OCI-LY7 (cell line): ENCODE data around the gene GMNN. TPM values are rescaled to one million over a fixed set of nuclear protein-coding genes. Genes with fewer than 3 reads are reported as not detected.
A peak's percentile ranks its signal among the peaks of the same experiment; 100 is the strongest.

Source experiments
- BruUV-seq: library from RNA; stranded (reverse); fragments of 400-500 nt; replicated peaks from 2 replicates; lab custom pipeline; 2021; lab: Mats Ljungman, UMichigan
- CTCF ChIA-PET: fragments of 300-600 bp; sonication (Branson Sonifier 250); formaldehyde crosslinking; loops from one replicate; lab custom pipeline; 2022; ENCODE audit warnings: antibody characterized with exemption; ENCODE audit not compliant: unreplicated experiment; lab: Charles Lee
- POLR2A ChIA-PET: fragments of 300-600 bp; sonication (Branson Sonifier 250); formaldehyde crosslinking; loops from one replicate; lab custom pipeline; 2022; ENCODE audit warnings: antibody characterized with exemption; lab: Charles Lee
- DNase-seq: peaks from one replicate; pipeline ENCODE4 v3.0.0-alpha.2; 2015; ENCODE audit warnings: low spot score
- H2AFZ ChIP-seq: fragments of 200-600 bp; sonication (generic), shearing (Covaris generic); 2 replicates; pipeline ENCODE4 v1.6.1; 2014; ENCODE audit warnings: mild to moderate bottlenecking, antibody characterized with exemption, low read length, moderate library complexity
- H3K27ac ChIP-seq: fragments of 200-600 bp; sonication (generic); 2 replicates; pipeline ENCODE4 v1.5.1; 2014; ENCODE audit warnings: mixed run types, low read depth, mild to moderate bottlenecking, moderate library complexity, low read length, inconsistent platforms; ENCODE audit not compliant: poor library complexity, severe bottlenecking
- H3K36me3 ChIP-seq: fragments of 200-600 bp; sonication (generic); 2 replicates; pipeline ENCODE4 v1.6.1; 2014; ENCODE audit warnings: mild to moderate bottlenecking, antibody characterized with exemption, low read length, moderate library complexity, mixed read lengths; ENCODE audit not compliant: insufficient read depth
- H3K4me1 ChIP-seq: fragments of 200-600 bp; sonication (generic); 2 replicates; pipeline ENCODE4 v1.5.1; 2014; ENCODE audit warnings: mild to moderate bottlenecking, low read length; ENCODE audit not compliant: insufficient read depth, poor library complexity, severe bottlenecking
- H3K4me2 ChIP-seq: fragments of 200-600 bp; sonication (generic); 2 replicates; pipeline ENCODE4 v1.6.1; 2014; ENCODE audit warnings: mild to moderate bottlenecking, low read length
- H3K4me3 ChIP-seq: fragments of 200-600 bp; sonication (generic); 2 replicates; pipeline ENCODE4 v1.5.1; 2014; ENCODE audit warnings: mild to moderate bottlenecking, low read depth, low read length; ENCODE audit not compliant: poor library complexity, severe bottlenecking
- H3K79me2 ChIP-seq: fragments of 200-600 bp; sonication (generic); 2 replicates; pipeline ENCODE4 v1.6.1; 2016; ENCODE audit warnings: low read depth, mild to moderate bottlenecking, low read length, moderate library complexity, mixed read lengths; ENCODE audit not compliant: insufficient read depth
- H3K9me2 ChIP-seq: fragments of 200-600 bp; sonication (generic); 2 replicates; pipeline ENCODE4 v1.6.1; 2016; ENCODE audit warnings: mild to moderate bottlenecking, low read length, mixed read lengths; ENCODE audit not compliant: insufficient read depth
- H3K9me3 ChIP-seq: fragments of 200-600 bp; sonication (generic); 2 replicates; pipeline ENCODE4 v1.6.1; 2014; ENCODE audit warnings: mild to moderate bottlenecking, mixed run types, low read length, mixed read lengths
- H4K20me1 ChIP-seq: fragments of 200-600 bp; sonication (generic); 2 replicates; pipeline ENCODE4 v1.6.1; 2014; ENCODE audit warnings: mild to moderate bottlenecking, antibody characterized with exemption, low read length, moderate library complexity, mixed read lengths; ENCODE audit not compliant: insufficient read depth
- EZH2phosphoT487 ChIP-seq: fragments of 200-600 bp; sonication (generic); IDR thresholded peaks from 2 replicates; pipeline ENCODE4 v1.6.1; 2018; ENCODE audit warnings: low read depth, borderline replicate concordance, mild to moderate bottlenecking, mixed run types, antibody characterized with exemption, low read length, moderate library complexity, mixed read lengths
- intact Hi-C: fragments of 100-400 bp; cut with micrococcal nuclease; formaldehyde crosslinking; loops from one replicate; pipeline ENCODE4 v1.10.0; 2022; ENCODE audit not compliant: unreplicated experiment
- total RNA-seq, 2 experiments: library from RNA; depleted of rRNA in 1 of 2; stranded (reverse); fragments of >200 nt in 1 of 2; shearing (Covaris generic) in 1 of 2; gene quantifications; 2 replicates each; pipeline ENCODE4 v1.2.3, GENCODE V29; 2014 to 2022
- TF ChIP-seq, protein P1 (sequence below): fragments of 200-600 bp; sonication (generic); conservative IDR thresholded peaks from 2 replicates; pipeline ENCODE4 v1.5.1; 2014; ENCODE audit warnings: mild to moderate bottlenecking, antibody characterized with exemption, low read length, moderate library complexity, mixed read lengths

GMNN gene
- total RNA-seq, 2 experiments from 2014 or later = 101 to 120 TPM

DNA sequence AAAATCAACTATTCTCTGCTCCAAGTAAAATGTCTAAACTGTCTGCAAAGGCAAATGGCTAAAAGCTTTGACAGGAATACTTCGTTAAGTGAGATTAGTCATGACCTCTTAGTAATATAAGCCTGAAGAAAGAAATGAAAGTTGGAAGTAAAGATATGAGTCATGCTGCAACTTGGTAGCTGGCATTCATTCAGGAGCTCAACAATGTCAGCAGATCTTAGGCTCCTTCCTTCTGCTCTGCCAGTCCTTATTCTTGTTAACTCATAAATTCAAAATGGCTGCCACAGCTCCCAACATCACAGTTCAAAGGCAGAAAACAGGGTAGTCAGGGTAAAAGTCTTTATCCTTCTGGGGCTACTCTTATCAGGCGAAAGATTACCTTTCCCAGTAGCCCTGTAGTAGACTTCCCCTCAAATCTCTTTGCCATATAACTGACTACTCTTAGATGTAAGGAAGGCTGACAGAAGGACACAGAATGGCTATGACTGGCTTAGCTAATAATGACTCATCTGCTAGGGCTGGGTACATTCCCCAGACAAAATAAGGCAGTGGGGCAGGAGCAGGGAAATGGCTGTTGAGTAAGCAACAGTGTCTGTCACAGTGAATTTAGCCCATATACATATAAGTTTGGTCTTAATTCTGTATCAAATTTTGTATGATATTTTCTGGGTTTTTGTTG is 31.3 kb upstream of the GMNN start:
- Histone ChIP-seq H3K4me3 (peak overlapping the region; percentile 17), H3K9me2 (no peaks in the 10 kb centered on the region), H3K4me2 (peak overlapping the region; percentile 49), H3K4me1 (peaks cover 19% of the 10 kb centered on the region), H4K20me1 (no peaks in the 10 kb centered on the region), H3K79me2 (no peaks in the 10 kb centered on the region), H3K36me3 (no peaks in the 10 kb centered on the region), H3K27ac (peak overlapping the region; percentile 44), H3K9me3 (peaks cover 6% of the 10 kb centered on the region; the same call in 1 of the 2 replicates), H2AFZ (peak overlapping the region; percentile 80)
- POLR2A ChIA-PET = interaction anchor here (0.8 to 2.1 kb wide), 6 partner anchors 10 to 78 kb away, joined by 3 to 9 read pairs (median 4); no protein-coding TSS in a partner anchor
- intact Hi-C loops = no loop called here
- TF ChIP-seq EZH2phosphoT487 = no peak
- TF ChIP-seq, protein P1, sequence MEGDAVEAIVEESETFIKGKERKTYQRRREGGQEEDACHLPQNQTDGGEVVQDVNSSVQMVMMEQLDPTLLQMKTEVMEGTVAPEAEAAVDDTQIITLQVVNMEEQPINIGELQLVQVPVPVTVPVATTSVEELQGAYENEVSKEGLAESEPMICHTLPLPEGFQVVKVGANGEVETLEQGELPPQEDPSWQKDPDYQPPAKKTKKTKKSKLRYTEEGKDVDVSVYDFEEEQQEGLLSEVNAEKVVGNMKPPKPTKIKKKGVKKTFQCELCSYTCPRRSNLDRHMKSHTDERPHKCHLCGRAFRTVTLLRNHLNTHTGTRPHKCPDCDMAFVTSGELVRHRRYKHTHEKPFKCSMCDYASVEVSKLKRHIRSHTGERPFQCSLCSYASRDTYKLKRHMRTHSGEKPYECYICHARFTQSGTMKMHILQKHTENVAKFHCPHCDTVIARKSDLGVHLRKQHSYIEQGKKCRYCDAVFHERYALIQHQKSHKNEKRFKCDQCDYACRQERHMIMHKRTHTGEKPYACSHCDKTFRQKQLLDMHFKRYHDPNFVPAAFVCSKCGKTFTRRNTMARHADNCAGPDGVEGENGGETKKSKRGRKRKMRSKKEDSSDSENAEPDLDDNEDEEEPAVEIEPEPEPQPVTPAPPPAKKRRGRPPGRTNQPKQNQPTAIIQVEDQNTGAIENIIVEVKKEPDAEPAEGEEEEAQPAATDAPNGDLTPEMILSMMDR = no peak
- DNase-seq = no peak
- no TSS peak for BruUV-seq
- CTCF ChIA-PET = no interaction called here

DNA sequence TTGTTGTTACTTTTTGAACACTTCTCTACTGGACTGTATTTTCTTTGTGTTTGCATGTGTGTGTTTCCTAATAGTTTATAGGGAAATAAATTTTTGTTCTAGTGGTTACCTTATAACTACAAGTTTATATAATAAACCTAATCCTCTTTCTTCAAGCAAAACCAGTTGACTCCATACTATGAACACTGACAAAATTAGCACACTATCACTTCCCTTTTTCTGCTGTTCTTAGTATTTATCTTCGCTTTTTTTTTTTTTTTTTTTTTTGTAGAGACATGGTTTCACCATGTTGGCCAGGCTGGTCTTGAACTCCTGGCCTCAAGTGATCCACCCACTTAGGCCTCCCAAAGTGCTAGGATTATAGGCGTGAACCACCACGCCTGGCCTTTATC is 30.8 kb upstream of the GMNN start:
- intact Hi-C loops = no loop called here
- no peaks in the 10 kb centered on the region for H3K9me2 ChIP-seq
- ChIA-PET CTCF (no interaction called here), POLR2A (interaction anchor here (1.1 to 2.1 kb wide), 3 partner anchors 10 to 78 kb away, joined by 4 to 9 read pairs (median 6); no protein-coding TSS in a partner anchor)
- DNase-seq = peak; percentile 76
- no peaks in the 10 kb centered on the region for H3K79me2 ChIP-seq
- H4K20me1 ChIP-seq = no peaks in the 10 kb centered on the region
- H3K4me1 ChIP-seq = peaks cover 19% of the 10 kb centered on the region
- no TSS peak for BruUV-seq
- peak overlapping the region; percentile 17 for H3K4me3 ChIP-seq
- H3K9me3 ChIP-seq = peaks cover 6% of the 10 kb centered on the region; the same call in 1 of the 2 replicates
- peak overlapping the region; percentile 80; the same call in 1 of the 2 replicates for H2AFZ ChIP-seq
- peak overlapping the region; percentile 44 for H3K27ac ChIP-seq
- peak overlapping the region; percentile 49 for H3K4me2 ChIP-seq
- no peaks in the 10 kb centered on the region for H3K36me3 ChIP-seq
- no peak for TF ChIP-seq EZH2phosphoT487
- TF ChIP-seq, protein P1 = no peak

DNA sequence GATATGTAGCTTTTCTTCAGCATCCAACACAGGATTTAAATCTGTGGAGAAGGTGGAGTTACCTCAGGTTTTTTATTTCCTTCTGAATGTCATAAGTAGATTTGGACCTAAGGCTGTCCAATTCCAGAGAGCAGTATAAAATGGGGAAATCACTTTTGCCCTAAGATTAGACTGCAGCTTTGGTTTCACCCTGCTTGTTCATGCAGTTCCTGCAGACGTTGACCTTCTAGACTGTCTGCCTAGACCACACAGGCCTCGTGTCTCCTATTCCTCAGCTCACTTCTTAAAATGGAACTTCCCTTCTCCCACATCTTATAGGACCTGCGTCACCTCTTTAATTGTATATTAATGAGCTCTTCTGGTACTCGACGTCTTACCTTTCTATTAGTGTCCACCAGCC is 29.8 kb upstream of the GMNN start:
- BruUV-seq = no TSS peak

More for the DNA sequence above, 29.8 kb upstream of the GMNN start:
- POLR2A ChIA-PET = interaction anchor here (0.6 to 2.0 kb wide), 7 partner anchors 9 to 936 kb away, joined by 3 to 6 read pairs (median 3); partner anchors contain the start of gene C6orf62
- CTCF ChIA-PET = interaction anchor here (0.6 to 1.4 kb wide), 2 partner anchors 8 to 249 kb away, joined by 3 to 4 read pairs; no protein-coding TSS in a partner anchor
- no peaks in the 10 kb centered on the region for H3K9me2 ChIP-seq
- peaks cover 6% of the 10 kb centered on the region; the same call in 1 of the 2 replicates for H3K9me3 ChIP-seq
- H3K4me3 ChIP-seq = no peak overlapping the region
- intact Hi-C loops = no loop called here
- DNase-seq = no peak
- H3K27ac ChIP-seq = no peak overlapping the region
- H3K4me1 ChIP-seq = peaks cover 19% of the 10 kb centered on the region
- H3K79me2 ChIP-seq = no peaks in the 10 kb centered on the region
- no peak for TF ChIP-seq EZH2phosphoT487
- TF ChIP-seq, protein P1 = no peak
- H2AFZ ChIP-seq = peak overlapping the region; percentile 38; the same call in 1 of the 2 replicates
- no peaks in the 10 kb centered on the region for H4K20me1 ChIP-seq
- no peaks in the 10 kb centered on the region for H3K36me3 ChIP-seq
- no peak overlapping the region for H3K4me2 ChIP-seq
